Small intestine (tissue), 7 donors: ENCODE results near the gene BMAL2. TPM values are rescaled to one million over a fixed set of nuclear protein-coding genes. Genes with fewer than 3 reads are reported as not detected.

ENCODE experiments used
- DNase-seq, 2 donors: peaks; one replicate each; pipeline versions ENCODE4 v3.0.0 to v3.0.0-alpha.2; 2013
- FAIRE-seq: peaks from 2 replicates; lab custom pipeline; 2012; peaks lifted over from hg19 to GRCh38; lab: Jason Lieb, UNC
- H3K27ac ChIP-seq, 3 donors: one replicate each; pipeline ENCODE4 v1.5.1; 2013; ENCODE audit warnings: low read length in 2 of 3, mild to moderate bottlenecking in 2 of 3, control low read depth in 1 of 3, inconsistent platforms in 1 of 3, low read depth in 1 of 3, moderate library complexity in 1 of 3
- H3K27me3 ChIP-seq, 3 donors: one replicate each; pipeline ENCODE4 v1.6.1; 2013; ENCODE audit warnings: low read length in 3 of 3, inconsistent platforms in 1 of 3; ENCODE audit not compliant: control insufficient read depth in 3 of 3, insufficient read depth in 3 of 3
- H3K36me3 ChIP-seq, 3 donors: one replicate each; pipeline ENCODE4 v1.6.1; 2013; ENCODE audit warnings: low read length in 3 of 3, inconsistent platforms in 1 of 3, low read depth in 1 of 3, mild to moderate bottlenecking in 1 of 3, moderate library complexity in 1 of 3; ENCODE audit not compliant: control insufficient read depth in 3 of 3, insufficient read depth in 2 of 3
- H3K4me1 ChIP-seq, 3 donors: one replicate each; pipeline ENCODE4 v1.6.1; 2013; ENCODE audit warnings: low read length in 2 of 3, inconsistent platforms in 1 of 3, low read depth in 1 of 3, mild to moderate bottlenecking in 1 of 3, moderate library complexity in 1 of 3; ENCODE audit not compliant: control insufficient read depth in 3 of 3, insufficient read depth in 2 of 3
- H3K4me3 ChIP-seq, 3 donors: one replicate each; pipeline ENCODE4 v1.5.1; 2013; ENCODE audit warnings: low read length in 3 of 3, control low read depth in 1 of 3, inconsistent platforms in 1 of 3, low read depth in 1 of 3, mild to moderate bottlenecking in 1 of 3, moderate library complexity in 1 of 3
- H3K9me3 ChIP-seq, 2 donors: one replicate each; pipeline ENCODE4 v1.6.1; 2013; ENCODE audit warnings: low read depth in 1 of 2, low read length in 1 of 2; ENCODE audit not compliant: control insufficient read depth in 2 of 2, insufficient read depth in 1 of 2
- WGBS, 3 donors: extraction: QIAGEN DNeasy Blood & Tissue Kit; methylation state at CpG; one replicate each; pipeline ENCODE4 v1.1.7; 2013; 5-methylcytosine and 5-hydroxymethylcytosine counted together
- polyA plus RNA-seq, 4 donors: library from polyadenylated mRNA; stranded (reverse) in 3 of 4; unstranded in 1 of 4; fragments of 200-250 nt in 3 of 4; fragments of 120-200 nt in 1 of 4; gene quantifications; one replicate each; pipeline versions ENCODE4 v1.2.1 to v1.2.3, GENCODE V29; 2013
- donor health status: healthy with polysubstance abuse.
- donor health status: control.
- donor health status: control.
- donor health status: Bipolar disorder and iron deficiency.
- donor health status: healthy.

Gene BMAL2
- polyA plus RNA-seq, 4 donors = 1.4 to 5.6 (median 3.8) TPM

DNA sequence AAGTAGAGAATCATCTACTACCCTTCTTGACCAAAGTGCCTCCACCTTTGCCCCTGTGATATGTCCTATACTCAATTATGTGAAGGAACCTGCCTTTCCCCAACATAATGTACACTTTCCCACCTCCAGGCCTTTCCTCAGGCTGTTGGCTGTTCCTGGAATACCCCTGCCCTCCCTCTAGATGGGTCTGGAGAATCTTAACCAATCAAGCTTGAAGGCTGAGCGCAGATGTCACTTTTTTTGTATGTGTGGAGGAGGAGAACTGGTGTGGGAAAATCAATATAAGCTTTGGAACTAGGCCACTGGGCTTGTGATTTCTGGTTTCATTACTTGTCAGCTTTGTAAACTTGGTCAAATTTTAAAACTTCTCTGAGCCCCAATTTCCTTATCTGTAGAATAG lies 4.7 kb downstream of the BMAL2 start:
- H3K36me3 ChIP-seq = no peaks in the 10 kb centered on the region
- no peaks in the 10 kb centered on the region for H3K27me3 ChIP-seq
- DNase-seq = peak in 1 of 2 donors; percentile 6
- 76 to 100% (median 93%) methylated on average over 1 of the region's 1 CpG for WGBS, 3 donors
- H3K9me3 ChIP-seq = no peaks in the 10 kb centered on the region
- H3K4me3 ChIP-seq = no peak overlapping the region
- no peak overlapping the region for H3K27ac ChIP-seq
- H3K4me1 ChIP-seq = peaks cover 0 to 2% (median 1%) of the 10 kb centered on the region in 3 donors
- FAIRE-seq = no peak

DNA sequence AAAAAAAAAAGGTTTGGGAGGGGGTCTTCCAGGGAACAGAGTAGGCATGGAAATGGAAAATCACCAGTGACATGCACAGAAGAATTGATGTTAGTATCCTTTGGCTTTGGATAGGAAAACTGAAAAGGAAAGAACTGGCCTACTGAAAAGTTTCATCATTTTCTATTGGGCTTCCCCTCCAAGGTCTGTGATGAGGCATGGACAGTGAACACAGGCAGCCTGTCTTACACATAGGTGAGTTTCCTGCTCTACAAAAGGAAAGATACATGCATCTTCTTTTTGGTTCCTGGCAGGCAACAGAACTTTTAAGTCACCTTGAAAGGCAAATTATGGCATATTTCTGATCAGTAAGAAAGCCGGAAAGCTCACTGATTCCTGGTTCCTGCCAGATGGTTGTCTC lies 5.8 kb downstream of the BMAL2 start:
- Histone ChIP-seq H3K4me1 (peaks cover 0 to 2% (median 0%) of the 10 kb centered on the region in 3 donors), H3K4me3 (no peak overlapping the region), H3K27ac (no peak overlapping the region), H3K27me3 (no peaks in the 10 kb centered on the region), H3K9me3 (no peaks in the 10 kb centered on the region), H3K36me3 (no peaks in the 10 kb centered on the region)
- WGBS, 3 donors = 95 to 100% (median 100%) methylated on average over 1 of the region's 1 CpG
- DNase-seq (no peak), FAIRE-seq (no peak)

DNA sequence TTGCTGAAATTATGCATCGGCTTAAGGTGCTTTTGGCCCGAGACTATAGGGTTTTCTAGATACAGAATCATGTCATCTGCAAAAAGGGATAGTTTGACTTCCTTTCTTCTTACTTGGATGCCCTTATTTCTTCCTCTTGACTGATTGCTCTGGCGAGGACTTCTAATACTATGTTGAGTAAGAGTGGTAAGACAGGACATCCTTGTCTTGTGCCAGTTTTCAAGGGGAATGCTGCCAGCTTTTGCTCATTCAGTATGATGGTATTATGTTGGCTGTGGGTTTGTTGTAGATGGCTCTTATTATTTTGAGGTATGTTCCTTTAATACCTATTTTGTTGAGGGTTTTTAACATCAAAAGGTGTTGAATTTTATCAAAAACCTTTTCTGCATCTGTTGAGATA lies 8.3 kb downstream of the BMAL2 start:
- DNase-seq (no peak), FAIRE-seq (no peak)
- H3K4me1 ChIP-seq = no peaks in the 10 kb centered on the region
- no peaks in the 10 kb centered on the region for H3K9me3 ChIP-seq
- H3K36me3 ChIP-seq = no peaks in the 10 kb centered on the region
- H3K4me3 ChIP-seq = no peak overlapping the region
- peaks cover 0 to 1% (median 0%) of the 10 kb centered on the region in 3 donors for H3K27me3 ChIP-seq
- WGBS, 3 donors = 87 to 93% (median 93%) methylated on average over 3 of the region's 3 CpGs
- H3K27ac ChIP-seq = no peak overlapping the region

DNA sequence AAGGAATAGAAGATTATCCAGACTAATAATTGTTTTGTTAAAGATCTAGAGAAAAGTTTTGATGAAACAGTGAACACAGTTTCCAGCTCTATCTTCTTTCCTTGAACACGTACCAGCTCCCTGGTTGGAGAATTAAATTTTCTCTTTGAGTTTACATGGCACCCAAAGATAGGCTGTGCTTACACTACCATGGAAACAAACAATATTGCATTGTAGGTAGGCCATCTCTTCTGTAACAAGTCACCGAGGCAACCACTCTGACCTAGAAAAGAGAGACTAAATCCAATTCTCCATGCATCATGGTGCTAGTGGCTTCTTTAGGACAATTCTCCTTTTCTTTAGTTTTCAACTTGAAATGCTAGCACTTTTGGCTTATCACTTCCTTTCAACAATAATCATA lies 9.9 kb downstream of the BMAL2 start:
- no peak for FAIRE-seq
- no peak for DNase-seq
- Histone ChIP-seq H3K4me3 (no peak overlapping the region), H3K9me3 (no peaks in the 10 kb centered on the region), H3K27me3 (peaks cover 0 to 1% (median 0%) of the 10 kb centered on the region in 3 donors), H3K4me1 (no peaks in the 10 kb centered on the region), H3K27ac (no peak overlapping the region), H3K36me3 (no peaks in the 10 kb centered on the region)
- 95 to 98% (median 97%) methylated on average over 2 of the region's 2 CpGs for WGBS, 3 donors

DNA sequence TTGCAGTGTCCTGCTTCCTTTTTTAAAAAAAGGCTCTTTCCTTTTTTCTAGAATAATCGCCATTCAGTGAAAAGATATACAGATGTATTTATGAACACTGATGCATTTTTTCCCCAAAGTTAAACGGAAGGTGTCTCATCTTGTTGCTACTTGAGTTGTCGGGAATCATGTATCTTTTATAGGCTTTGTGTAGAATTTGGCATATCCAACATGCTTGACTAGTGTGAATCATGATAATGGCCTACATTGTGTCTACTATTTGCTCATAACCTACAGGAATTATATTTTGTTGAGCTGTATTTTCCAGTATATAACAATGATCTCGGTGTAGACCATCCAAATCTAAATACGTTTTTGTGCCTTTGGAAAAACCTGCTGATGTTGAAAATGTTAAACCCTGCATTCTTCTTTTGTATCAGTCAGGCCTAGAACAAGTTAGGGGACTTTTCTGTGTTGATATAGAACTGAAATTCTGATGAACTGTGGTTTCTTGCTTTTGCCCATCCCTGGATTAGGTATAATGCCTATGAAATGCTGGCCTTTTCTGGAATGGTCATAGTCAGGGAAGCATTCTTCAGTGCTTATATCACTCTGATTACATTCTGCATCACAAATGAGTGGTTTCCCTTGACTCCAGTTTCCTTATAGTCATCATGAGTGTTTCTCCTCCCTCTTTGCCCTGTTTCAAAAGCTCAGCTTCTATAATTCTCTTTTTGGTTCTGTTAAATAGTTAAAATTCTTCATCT lies 10.8 kb downstream of the BMAL2 start:
- no peak for FAIRE-seq
- no peaks in the 10 kb centered on the region for H3K36me3 ChIP-seq
- 87 to 94% (median 91%) methylated on average over 5 of the region's 5 CpGs for WGBS, 3 donors
- H3K9me3 ChIP-seq = no peaks in the 10 kb centered on the region
- no peaks in the 10 kb centered on the region for H3K4me1 ChIP-seq
- DNase-seq = no peak
- peaks cover 0 to 1% (median 0%) of the 10 kb centered on the region in 3 donors for H3K27me3 ChIP-seq
- H3K27ac ChIP-seq = no peak overlapping the region
- no peak overlapping the region for H3K4me3 ChIP-seq

DNA sequence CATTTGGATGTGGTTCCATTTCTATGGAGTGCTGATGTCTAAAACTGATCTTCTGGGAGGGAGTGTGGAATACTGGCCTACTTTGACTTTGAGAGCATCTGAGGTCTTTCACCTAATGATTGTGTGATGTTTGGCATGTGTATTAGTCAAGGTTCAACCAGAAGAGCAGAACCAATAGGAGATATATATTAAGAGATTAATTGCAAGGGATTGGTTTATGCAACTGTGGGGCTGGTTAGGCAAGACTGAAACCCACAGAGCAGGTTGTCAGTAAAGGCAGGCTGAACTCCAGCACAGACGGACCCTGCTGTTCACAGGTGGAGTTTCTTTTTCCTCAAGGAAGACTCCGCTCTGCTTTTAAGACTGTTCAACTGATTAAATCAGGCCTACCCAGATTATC lies 11.6 kb downstream of the BMAL2 start:
- Histone ChIP-seq H3K4me1 (no peaks in the 10 kb centered on the region), H3K27me3 (peaks cover 0 to 1% (median 0%) of the 10 kb centered on the region in 3 donors), H3K9me3 (no peaks in the 10 kb centered on the region), H3K4me3 (no peak overlapping the region), H3K27ac (no peak overlapping the region), H3K36me3 (no peaks in the 10 kb centered on the region)
- DNase-seq (no peak), FAIRE-seq (no peak)
- WGBS, 3 donors = 62 to 80% (median 63%) methylated on average over 2 of the region's 2 CpGs

DNA sequence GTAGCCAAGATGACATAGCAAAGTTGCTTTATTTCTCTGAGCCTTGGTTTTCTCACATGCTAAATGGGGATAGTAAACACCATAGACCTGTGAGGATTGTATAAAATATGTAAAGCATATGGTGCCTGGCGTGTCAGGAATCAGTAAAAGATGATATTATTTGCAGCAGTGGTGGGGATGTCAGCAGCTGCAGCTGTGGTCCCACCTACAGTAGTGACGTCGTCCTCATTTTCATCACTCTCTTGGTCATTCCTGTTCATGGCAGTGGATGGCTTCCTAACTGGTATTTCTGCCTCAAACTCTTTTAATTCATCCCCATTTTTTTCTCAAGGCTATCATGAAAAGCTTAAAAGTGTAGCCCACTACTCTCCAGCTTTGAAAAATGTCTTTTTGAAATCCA lies 12.1 kb downstream of the BMAL2 start:
- WGBS, 3 donors = 65 to 82% (median 73%) methylated on average over 3 of the region's 3 CpGs
- Histone ChIP-seq H3K4me1 (no peaks in the 10 kb centered on the region), H3K9me3 (no peaks in the 10 kb centered on the region), H3K27me3 (peaks cover 0 to 1% (median 0%) of the 10 kb centered on the region in 3 donors), H3K4me3 (no peak overlapping the region), H3K36me3 (no peaks in the 10 kb centered on the region), H3K27ac (no peak overlapping the region)
- DNase-seq (no peak), FAIRE-seq (no peak)

DNA sequence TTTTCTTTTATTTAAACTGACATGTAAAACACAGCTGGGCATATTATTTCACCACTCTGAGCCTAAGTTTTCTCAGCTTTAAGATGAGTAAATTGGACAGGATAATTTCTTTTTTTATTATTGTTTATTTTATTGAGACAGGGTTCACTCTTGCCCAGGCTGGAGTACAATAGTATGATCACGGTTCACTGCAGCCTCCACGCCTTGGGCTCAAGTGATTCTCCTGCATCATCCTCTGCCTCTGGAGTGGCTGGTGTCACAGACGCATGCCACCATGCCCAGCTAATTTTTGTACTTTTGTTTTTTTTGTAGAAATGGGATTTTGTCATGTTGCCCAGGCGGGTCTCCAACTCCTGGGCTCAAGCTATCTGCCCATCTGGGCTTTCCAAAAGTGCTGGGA lies 12.7 kb downstream of the BMAL2 start:
- Histone ChIP-seq H3K9me3 (no peaks in the 10 kb centered on the region), H3K4me1 (no peaks in the 10 kb centered on the region), H3K27me3 (peaks cover 0 to 1% (median 0%) of the 10 kb centered on the region in 3 donors), H3K27ac (no peak overlapping the region), H3K4me3 (no peak overlapping the region), H3K36me3 (no peaks in the 10 kb centered on the region)
- DNase-seq (no peak), FAIRE-seq (no peak)
- WGBS, 3 donors = 82 to 86% (median 83%) methylated on average over 4 of the region's 4 CpGs

DNA sequence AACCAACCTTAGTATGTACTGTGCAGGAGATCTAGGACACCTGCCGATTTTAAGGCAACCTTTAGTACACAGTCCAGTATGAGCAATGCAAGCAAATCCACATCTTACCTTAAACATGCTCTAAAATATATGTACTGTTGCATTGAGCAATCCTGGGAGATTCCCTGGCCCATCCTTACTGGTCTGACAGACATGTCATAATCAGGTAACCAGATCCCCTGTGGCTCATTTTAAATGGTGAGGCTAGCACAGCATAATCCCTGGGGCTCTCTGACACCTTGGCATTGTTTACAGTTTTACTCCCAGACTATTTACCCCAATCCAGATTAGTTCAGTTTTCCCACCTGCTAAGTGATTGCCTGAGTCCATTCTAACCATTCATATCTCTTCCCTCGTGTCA lies 15.1 kb downstream of the BMAL2 start:
- no peak for FAIRE-seq
- WGBS, 3 donors = 44 to 70% (median 61%) methylated on average over 2 of the region's 2 CpGs
- Histone ChIP-seq H3K9me3 (no peaks in the 10 kb centered on the region), H3K27me3 (peaks cover 0 to 1% (median 0%) of the 10 kb centered on the region in 3 donors), H3K4me3 (no peak overlapping the region), H3K4me1 (no peaks in the 10 kb centered on the region), H3K27ac (no peak overlapping the region), H3K36me3 (no peaks in the 10 kb centered on the region)
- DNase-seq = no peak
